ENCODE results near the gene CACNA1S.

DNA sequence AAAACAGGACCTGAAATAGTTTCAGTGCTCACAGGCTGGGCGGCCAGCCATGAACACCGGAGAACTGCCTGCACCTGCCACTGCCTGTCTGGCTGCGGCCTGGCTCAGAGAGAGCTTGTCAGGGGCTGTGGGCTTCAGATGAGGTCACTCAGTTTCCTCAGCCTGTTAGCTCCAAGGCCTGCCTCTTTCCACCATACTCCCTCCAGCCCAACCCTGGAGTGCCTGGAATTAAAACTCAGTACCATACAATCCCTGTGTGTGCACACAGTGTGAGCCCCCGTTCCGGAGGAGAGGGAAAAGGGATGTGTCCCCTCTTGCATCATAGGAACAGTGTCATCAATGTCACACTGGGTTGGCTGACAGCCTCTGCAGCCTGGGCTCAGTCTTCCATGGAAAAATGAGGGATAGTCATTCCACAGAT lies 16.2 kb downstream of the CACNA1S start:
- TF ChIP-seq CTCF (IDR thresholded peaks at IDR 0.05; ENCODE audit: insufficient read depth, low read depth, low read length) (no peak), EZH2 (IDR thresholded peaks at IDR 0.05; ENCODE audit: insufficient read depth, low read length) (no peak)

Data from astrocyte (in vitro differentiated cells and primary cell).